HG02884 (cell line): ENCODE data around the gene ADCY2.

Experiments
- ATAC-seq: cut with Tn5 transposase; IDR thresholded peaks from one replicate; pipeline ENCODE4 v1.9.1; 2021; ENCODE audit warnings: mild to moderate bottlenecking, moderate library complexity; ENCODE audit not compliant: unreplicated experiment

Gene ADCY2

GRCh38 chr5:7585807-7586206 lies 189.9 kb downstream of the ADCY2 start:
- ATAC-seq, result no peak

GRCh38 chr5:7586480-7586879 lies 190.5 kb downstream of the ADCY2 start:
- no peak for ATAC-seq

- no peak for ATAC-seq
These were observed 193.9 kb downstream of the ADCY2 start for GRCh38 chr5:7589800-7590199.

- ATAC-seq, result no peak
These were observed 197.0 kb downstream of the ADCY2 start for GRCh38 chr5:7592910-7593309.

- ATAC-seq, result no peak
These were observed 201.2 kb downstream of the ADCY2 start for GRCh38 chr5:7597059-7597642.

GRCh38 chr5:7606840-7607465 lies 211.0 kb downstream of the ADCY2 start:
- no peak for ATAC-seq

GRCh38 chr5:7608772-7609171 lies 212.8 kb downstream of the ADCY2 start:
- no peak for ATAC-seq

- no peak for ATAC-seq
These were observed 213.8 kb downstream of the ADCY2 start for GRCh38 chr5:7609726-7610125.

- no peak for ATAC-seq
These were observed 214.7 kb downstream of the ADCY2 start for GRCh38 chr5:7610531-7611177.

GRCh38 chr5:7611518-7611917 lies 215.6 kb downstream of the ADCY2 start:
- ATAC-seq, result no peak

- no peak for ATAC-seq
These were observed 219.7 kb downstream of the ADCY2 start for GRCh38 chr5:7615566-7616061.

GRCh38 chr5:7616897-7617296 lies 221.0 kb downstream of the ADCY2 start:
- ATAC-seq, result no peak

- no peak for ATAC-seq
These were observed 226.6 kb downstream of the ADCY2 start for GRCh38 chr5:7622498-7622897.

GRCh38 chr5:7625740-7626139 lies 229.8 kb downstream of the ADCY2 start:
- no peak for ATAC-seq

GRCh38 chr5:7628248-7628647 lies 232.3 kb downstream of the ADCY2 start:
- ATAC-seq, result no peak

GRCh38 chr5:7628820-7629219 lies 232.9 kb downstream of the ADCY2 start:
- no peak for ATAC-seq

GRCh38 chr5:7629561-7629960 lies 233.6 kb downstream of the ADCY2 start:
- no peak for ATAC-seq

- ATAC-seq, result no peak
These were observed 238.9 kb downstream of the ADCY2 start for GRCh38 chr5:7634837-7635236.

- no peak for ATAC-seq
These were observed 242.5 kb downstream of the ADCY2 start for GRCh38 chr5:7638456-7638855.

- ATAC-seq, result no peak
These were observed 246.1 kb downstream of the ADCY2 start for GRCh38 chr5:7642029-7642428.

GRCh38 chr5:7644723-7645122 lies 248.8 kb downstream of the ADCY2 start:
- ATAC-seq, result no peak

- ATAC-seq, result no peak
These were observed 254.8 kb downstream of the ADCY2 start for GRCh38 chr5:7650755-7651154.
